ENCODE measurements around the gene UBE2V1. TPM values are rescaled to one million over a fixed set of nuclear protein-coding genes. Genes with fewer than 3 reads are reported as not detected.
A peak's percentile ranks its signal among the peaks of the same experiment; 100 is the strongest.
"Not testable (repeated sequence)": the region's sequence is repeated elsewhere in the genome, so short reads cannot be mapped to it uniquely, and the experiment has no call there.

UBE2V1 gene
- total RNA-seq (ENCODE audit: unreplicated experiment) = 149 TPM
- long read RNA-seq, transcript UBE2V1-203 (4 exons, 2,133 nt) = major isoform, 91 of 104 reads
- long read RNA-seq, transcript UBE2V1-205 (3 exons, 1,983 nt) = minor isoform, 8 of 104 reads
- long read RNA-seq, partial matches to known transcripts = 0 of 104 reads
- long read RNA-seq, other reads (novel, unspliced or antisense) = 2 of 104 reads

DNA sequence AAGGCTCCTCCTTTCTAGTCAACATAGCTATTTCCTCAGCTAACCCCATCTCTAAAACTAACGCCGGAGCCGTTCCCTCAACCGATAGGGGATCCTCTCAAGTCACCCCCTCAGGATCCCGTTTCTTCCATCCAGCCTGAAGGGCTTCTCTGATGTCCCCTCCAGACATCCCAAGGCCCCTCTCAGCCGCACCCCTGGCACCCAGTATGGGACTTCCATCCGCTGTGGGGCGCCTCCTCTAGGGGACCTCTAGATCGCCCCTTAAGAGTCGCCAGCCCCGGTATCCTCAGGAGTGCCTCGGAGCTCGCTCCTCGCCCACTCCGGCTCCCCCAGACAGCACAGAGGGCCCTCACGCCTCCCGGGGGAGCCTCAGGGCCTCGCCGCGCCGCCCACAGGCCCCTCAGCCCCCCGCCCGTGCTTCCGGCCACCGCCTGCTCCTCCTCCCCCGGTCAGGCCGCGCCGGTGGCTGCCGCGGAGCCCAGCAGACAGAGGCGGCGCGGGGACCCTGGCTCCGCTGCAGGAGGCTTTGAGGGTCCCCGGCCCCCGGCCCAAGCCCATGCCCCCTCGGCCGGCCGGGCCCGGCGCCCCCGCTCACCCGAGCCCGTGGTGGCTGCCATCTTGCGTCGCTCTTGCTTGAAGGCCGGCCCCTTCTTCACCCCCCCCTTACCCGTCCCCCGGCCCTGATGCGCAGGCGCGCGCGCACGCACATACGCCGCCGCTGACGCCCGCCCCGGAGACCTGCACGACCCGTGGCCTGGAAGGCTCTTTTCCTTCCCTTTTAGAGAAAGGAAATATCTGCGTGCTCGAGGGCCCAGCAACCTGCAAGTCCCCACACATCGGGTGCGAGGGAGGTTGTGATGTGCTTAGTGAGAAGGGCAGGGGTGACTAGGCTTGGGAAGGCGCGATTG lies at the start of gene UBE2V1:
TSS of gene UBE2V1 (minus strand) at position 639 of the 908 bp plus-strand sequence. CDS start at position 617, 22 bp downstream.
- H3K36me3 Mint-ChIP-seq (ENCODE audit: unreplicated experiment) = no peaks in the 10 kb centered on the region
- peaks cover 3% of the 10 kb centered on the region for H3K9me3 Mint-ChIP-seq (ENCODE audit: unreplicated experiment)
- TF ChIP-seq, protein P1, sequence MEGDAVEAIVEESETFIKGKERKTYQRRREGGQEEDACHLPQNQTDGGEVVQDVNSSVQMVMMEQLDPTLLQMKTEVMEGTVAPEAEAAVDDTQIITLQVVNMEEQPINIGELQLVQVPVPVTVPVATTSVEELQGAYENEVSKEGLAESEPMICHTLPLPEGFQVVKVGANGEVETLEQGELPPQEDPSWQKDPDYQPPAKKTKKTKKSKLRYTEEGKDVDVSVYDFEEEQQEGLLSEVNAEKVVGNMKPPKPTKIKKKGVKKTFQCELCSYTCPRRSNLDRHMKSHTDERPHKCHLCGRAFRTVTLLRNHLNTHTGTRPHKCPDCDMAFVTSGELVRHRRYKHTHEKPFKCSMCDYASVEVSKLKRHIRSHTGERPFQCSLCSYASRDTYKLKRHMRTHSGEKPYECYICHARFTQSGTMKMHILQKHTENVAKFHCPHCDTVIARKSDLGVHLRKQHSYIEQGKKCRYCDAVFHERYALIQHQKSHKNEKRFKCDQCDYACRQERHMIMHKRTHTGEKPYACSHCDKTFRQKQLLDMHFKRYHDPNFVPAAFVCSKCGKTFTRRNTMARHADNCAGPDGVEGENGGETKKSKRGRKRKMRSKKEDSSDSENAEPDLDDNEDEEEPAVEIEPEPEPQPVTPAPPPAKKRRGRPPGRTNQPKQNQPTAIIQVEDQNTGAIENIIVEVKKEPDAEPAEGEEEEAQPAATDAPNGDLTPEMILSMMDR (IDR thresholded peaks at IDR 0.05; ENCODE audit: partially characterized antibody, unreplicated experiment) = peak; percentile 22
- H3K27ac Mint-ChIP-seq (ENCODE audit: unreplicated experiment) = peak within 1 kb of the TSS; percentile 97
- no peaks in the 10 kb centered on the region for H3K27me3 Mint-ChIP-seq (ENCODE audit: unreplicated experiment)
- peak within 1 kb of the TSS; percentile 97 for H3K4me3 Mint-ChIP-seq (ENCODE audit: unreplicated experiment)
- H3K4me1 Mint-ChIP-seq (ENCODE audit: low read depth, unreplicated experiment) = peaks cover 47% of the 10 kb centered on the region
- peak; percentile 92 for DNase-seq

- H3K27ac Mint-ChIP-seq (ENCODE audit: unreplicated experiment); DNase-seq; H3K9me3 Mint-ChIP-seq (ENCODE audit: unreplicated experiment); H3K4me1 Mint-ChIP-seq (ENCODE audit: low read depth, unreplicated experiment); H3K4me3 Mint-ChIP-seq (ENCODE audit: unreplicated experiment); H3K27me3 Mint-ChIP-seq (ENCODE audit: unreplicated experiment); H3K36me3 Mint-ChIP-seq (ENCODE audit: unreplicated experiment): not testable (repeated sequence)
Observed at GRCh38 chr20:50161494-50161893, 48.5 kb upstream of the UBE2V1 start.

DNA sequence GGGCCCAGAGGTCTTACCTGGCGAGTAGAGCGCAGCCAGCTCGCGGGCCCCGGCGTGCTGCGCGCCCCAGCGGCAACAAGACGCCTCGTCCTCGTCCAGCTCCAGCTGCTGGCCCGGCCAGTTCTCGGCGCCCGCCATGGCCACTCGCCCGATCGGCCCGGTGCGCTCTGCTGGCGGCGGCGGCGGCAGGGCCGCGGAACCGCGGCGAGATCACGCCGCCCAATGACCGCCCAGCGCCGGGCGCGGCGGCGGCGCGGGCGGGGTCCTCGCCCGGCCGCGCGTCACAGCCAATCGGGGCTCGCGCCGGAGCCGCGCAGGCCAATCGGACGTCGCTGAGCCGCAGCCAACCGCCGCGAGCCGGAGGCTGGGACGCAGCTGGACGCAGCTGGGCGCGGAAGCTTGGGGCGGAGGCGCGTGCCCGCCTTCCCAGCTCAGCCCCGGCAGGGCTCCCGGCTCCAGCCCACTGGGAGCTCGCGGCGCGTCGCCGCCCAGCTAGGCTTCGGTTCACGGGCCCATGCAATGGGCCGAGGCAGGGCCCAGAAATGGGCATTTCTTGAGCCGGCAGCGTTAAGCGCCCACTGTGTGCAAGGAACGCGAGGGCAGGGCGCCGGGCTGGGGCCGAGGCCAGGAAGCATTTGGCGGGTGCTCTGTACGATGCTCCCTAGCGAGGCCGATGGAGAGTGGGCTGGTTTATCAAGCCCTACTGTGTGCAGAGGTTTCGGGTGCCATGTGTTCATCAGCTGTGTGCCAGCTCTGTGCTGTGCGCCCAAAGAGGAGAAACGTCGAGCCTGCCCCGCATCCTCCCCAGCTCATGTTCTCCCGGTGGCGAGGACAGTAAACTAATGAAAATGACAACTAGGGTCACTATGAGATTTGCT lies 40.8 kb upstream of the UBE2V1 start, which contains the start of gene PEDS1:
TSS of gene PEDS1 (minus strand) at position 224 of the 878 bp plus-strand sequence. CDS start at position 138, 86 bp downstream.
- H3K36me3 Mint-ChIP-seq (ENCODE audit: unreplicated experiment) = peaks cover 4% of the 10 kb centered on the region
- DNase-seq = peak; percentile 95
- TF ChIP-seq, protein P1 (IDR thresholded peaks at IDR 0.05; ENCODE audit: partially characterized antibody, unreplicated experiment) = no peak
- peaks cover 19% of the 10 kb centered on the region for H3K4me1 Mint-ChIP-seq (ENCODE audit: low read depth, unreplicated experiment)
- H3K27me3 Mint-ChIP-seq (ENCODE audit: unreplicated experiment) = peaks cover 25% of the 10 kb centered on the region
- H3K9me3 Mint-ChIP-seq (ENCODE audit: unreplicated experiment) = peaks cover 11% of the 10 kb centered on the region
- H3K4me3 Mint-ChIP-seq (ENCODE audit: unreplicated experiment) = peak within 1 kb of the TSS; percentile 91
- H3K27ac Mint-ChIP-seq (ENCODE audit: unreplicated experiment) = peak within 1 kb of the TSS; percentile 82

- peaks cover 19% of the 10 kb centered on the region for H3K4me1 Mint-ChIP-seq (ENCODE audit: low read depth, unreplicated experiment)
- H3K9me3 Mint-ChIP-seq (ENCODE audit: unreplicated experiment) = peaks cover 11% of the 10 kb centered on the region
- H3K27me3 Mint-ChIP-seq (ENCODE audit: unreplicated experiment) = peaks cover 25% of the 10 kb centered on the region
- H3K36me3 Mint-ChIP-seq (ENCODE audit: unreplicated experiment) = peaks cover 6% of the 10 kb centered on the region
- peak overlapping the region; percentile 70 for H3K27ac Mint-ChIP-seq (ENCODE audit: unreplicated experiment)
- no peak for DNase-seq
- H3K4me3 Mint-ChIP-seq (ENCODE audit: unreplicated experiment) = peak overlapping the region; percentile 91
- TF ChIP-seq, protein P1 (IDR thresholded peaks at IDR 0.05; ENCODE audit: partially characterized antibody, unreplicated experiment) = no peak
Observed at GRCh38 chr20:50153153-50153499, 40.2 kb upstream of the UBE2V1 start.
